Progenitor cell of endocrine pancreas (in vitro differentiated cells): Measurements from ENCODE around the gene TXK. TPM values are rescaled to one million over a fixed set of nuclear protein-coding genes. Genes with fewer than 3 reads are reported as not detected.
A peak's percentile ranks its signal among the peaks of the same experiment; 100 is the strongest.

Experiments
- DNase-seq: peaks from one replicate; pipeline ENCODE4 v3.0.0; 2021; ENCODE audit warnings: low spot score; ENCODE audit not compliant: unreplicated experiment
- H3K27ac Mint-ChIP-seq: 2 replicates; pipeline ENCODE4 v1.8.0; 2021; ENCODE audit warnings: mild to moderate bottlenecking, moderate library complexity, mixed read lengths
- H3K27me3 Mint-ChIP-seq: 2 replicates; pipeline ENCODE4 v1.8.0; 2021; ENCODE audit warnings: mixed read lengths
- H3K36me3 Mint-ChIP-seq: 2 replicates; pipeline ENCODE4 v1.8.0; 2022; ENCODE audit warnings: mixed read lengths; ENCODE audit not compliant: insufficient read depth
- H3K4me1 Mint-ChIP-seq: 2 replicates; pipeline ENCODE4 v1.8.0; 2021; ENCODE audit warnings: low read depth, mixed read lengths
- H3K4me3 Mint-ChIP-seq: 2 replicates; pipeline ENCODE4 v1.8.0; 2021; ENCODE audit warnings: low read depth, mild to moderate bottlenecking, moderate library complexity, mixed read lengths
- H3K9me3 Mint-ChIP-seq: 2 replicates; pipeline ENCODE4 v1.8.0; 2021; ENCODE audit warnings: low read depth, mixed read lengths
- CTCF ChIP-seq: fragments of 200-600 bp; sonication (generic); IDR thresholded peaks from one replicate; pipeline ENCODE4 v1.5.0; 2021; ENCODE audit warnings: antibody characterized with exemption, mild to moderate bottlenecking; ENCODE audit not compliant: unreplicated experiment
- total RNA-seq: library from RNA; stranded (reverse); gene quantifications from 2 replicates; pipeline ENCODE4 v1.2.1, GENCODE V29; 2021

TXK gene
- total RNA-seq, 1 donor from 2014 or later, result 1.3 TPM

- peaks cover 55% of the 10 kb centered on the region for H3K4me1 Mint-ChIP-seq
- TF ChIP-seq CTCF, result no peak
- H3K27me3 Mint-ChIP-seq, result no peaks in the 10 kb centered on the region
- H3K27ac Mint-ChIP-seq, result peak overlapping the region; percentile 1
- no peaks in the 10 kb centered on the region for H3K36me3 Mint-ChIP-seq
- H3K4me3 Mint-ChIP-seq, result no peak overlapping the region
- no peaks in the 10 kb centered on the region for H3K9me3 Mint-ChIP-seq
- no peak for DNase-seq
Observed at GRCh38 chr4:48074657-48075056, 59.4 kb downstream of the TXK start.

- H3K4me1 Mint-ChIP-seq, result peaks cover 49% of the 10 kb centered on the region
- H3K27ac Mint-ChIP-seq, result no peak overlapping the region
- H3K36me3 Mint-ChIP-seq, result no peaks in the 10 kb centered on the region
- TF ChIP-seq CTCF, result no peak
- H3K9me3 Mint-ChIP-seq, result no peaks in the 10 kb centered on the region
- no peak overlapping the region for H3K4me3 Mint-ChIP-seq
- no peaks in the 10 kb centered on the region for H3K27me3 Mint-ChIP-seq
- DNase-seq, result no peak
Observed at GRCh38 chr4:48073567-48074103, 60.4 kb downstream of the TXK start.

GRCh38 chr4:48071191-48071590 lies 62.9 kb downstream of the TXK start:
- Mint-ChIP-seq H3K36me3 (no peaks in the 10 kb centered on the region), H3K27me3 (no peaks in the 10 kb centered on the region), H3K4me1 (peaks cover 36% of the 10 kb centered on the region), H3K27ac (peak overlapping the region; percentile 86), H3K9me3 (no peaks in the 10 kb centered on the region), H3K4me3 (no peak overlapping the region)
- no peak for DNase-seq
- no peak for TF ChIP-seq CTCF

- no peaks in the 10 kb centered on the region for H3K27me3 Mint-ChIP-seq
- no peak overlapping the region for H3K27ac Mint-ChIP-seq
- H3K4me3 Mint-ChIP-seq, result no peak overlapping the region
Observed at GRCh38 chr4:48069026-48069425, 65.0 kb downstream of the TXK start.

GRCh38 chr4:48068182-48068581 lies 65.9 kb downstream of the TXK start:
- Mint-ChIP-seq H3K27me3 (no peaks in the 10 kb centered on the region), H3K27ac (no peak overlapping the region), H3K9me3 (no peaks in the 10 kb centered on the region), H3K36me3 (no peaks in the 10 kb centered on the region), H3K4me3 (no peak overlapping the region), H3K4me1 (peaks cover 20% of the 10 kb centered on the region)
- no peak for DNase-seq
- TF ChIP-seq CTCF, result no peak

More at GRCh38 chr4:48069026-48069425, 65.0 kb downstream of the TXK start:
- H3K9me3 Mint-ChIP-seq, result no peaks in the 10 kb centered on the region
- no peak for DNase-seq
- no peak for TF ChIP-seq CTCF
- peaks cover 28% of the 10 kb centered on the region for H3K4me1 Mint-ChIP-seq
- no peaks in the 10 kb centered on the region for H3K36me3 Mint-ChIP-seq
